KMS-11 (cell line): Measurements from ENCODE around the gene ROPN1L.

Experiments used
- H2AFZ ChIP-seq: fragments of 200-600 bp; sonication (generic); 2 replicates; pipeline ENCODE4 v1.6.1; 2016; ENCODE audit warnings: antibody characterized with exemption, mixed run types, low read depth
- H3K27ac ChIP-seq: fragments of 200-600 bp; sonication (generic); 2 replicates; pipeline ENCODE4 v1.6.1; 2016; ENCODE audit warnings: mild to moderate bottlenecking, mixed run types
- H3K27me3 ChIP-seq: fragments of 200-600 bp; sonication (generic); 2 replicates; pipeline ENCODE4 v1.6.1; 2017; ENCODE audit warnings: mild to moderate bottlenecking, low read depth, mixed run types, moderate library complexity; ENCODE audit not compliant: insufficient read depth
- H3K36me3 ChIP-seq: fragments of 200-600 bp; sonication (generic); 2 replicates; pipeline ENCODE4 v1.6.1; 2017; ENCODE audit warnings: mild to moderate bottlenecking, mixed run types; ENCODE audit not compliant: insufficient read depth
- H3K4me1 ChIP-seq: fragments of 200-600 bp; sonication (generic); 2 replicates; pipeline ENCODE4 v1.6.1; 2016; ENCODE audit warnings: mild to moderate bottlenecking, low read depth, mixed run types; ENCODE audit not compliant: poor library complexity, severe bottlenecking
- H3K4me2 ChIP-seq: fragments of 200-600 bp; sonication (generic); 2 replicates; pipeline ENCODE4 v1.7.0; 2016; ENCODE audit warnings: mild to moderate bottlenecking, mixed run types
- H3K4me3 ChIP-seq: fragments of 200-600 bp; sonication (generic); IDR thresholded peaks from 2 replicates; pipeline ENCODE4 v1.6.1; 2017; ENCODE audit warnings: low read depth, low read length, mixed read lengths; ENCODE audit not compliant: insufficient read depth
- H3K79me2 ChIP-seq: fragments of 200-600 bp; sonication (generic); 2 replicates; pipeline ENCODE4 v1.6.1; 2016; ENCODE audit warnings: low read depth, mixed run types; ENCODE audit not compliant: insufficient read depth
- H3K9ac ChIP-seq: fragments of 200-600 bp; sonication (generic); 2 replicates; pipeline ENCODE4 v1.6.1; 2016; ENCODE audit warnings: mild to moderate bottlenecking, mixed run types
- H4K20me1 ChIP-seq: fragments of 200-600 bp; sonication (generic); 2 replicates; pipeline ENCODE4 v1.6.1; 2016; ENCODE audit warnings: mild to moderate bottlenecking, mixed run types; ENCODE audit not compliant: insufficient read depth
- CTCF ChIP-seq: fragments of 200-600 bp; sonication (generic); conservative IDR thresholded peaks from 2 replicates; pipeline ENCODE4 v1.6.1; 2017; ENCODE audit warnings: low read depth, mild to moderate bottlenecking, antibody characterized with exemption, low read length, moderate library complexity, mixed read lengths

The ROPN1L gene

GRCh38 chr5:10427201-10427600, 14.5 kb upstream of the ROPN1L start:
- Histone ChIP-seq H3K27me3 (no peaks in the 10 kb centered on the region), H3K27ac (no peak overlapping the region), H3K36me3 (peaks cover 7% of the 10 kb centered on the region; the same call in 1 of the 2 replicates), H3K4me1 (peaks cover 27% of the 10 kb centered on the region), H4K20me1 (no peaks in the 10 kb centered on the region), H3K4me3 (no peak overlapping the region), H3K9ac (no peak overlapping the region), H2AFZ (no peak overlapping the region), H3K79me2 (no peaks in the 10 kb centered on the region), H3K4me2 (no peak overlapping the region)
- TF ChIP-seq CTCF, result no peak

GRCh38 chr5:10427978-10428377, 13.7 kb upstream of the ROPN1L start:
- H3K27me3 ChIP-seq, result no peaks in the 10 kb centered on the region
- TF ChIP-seq CTCF, result no peak
- no peak overlapping the region for H3K4me3 ChIP-seq
- H3K79me2 ChIP-seq, result no peaks in the 10 kb centered on the region
- peaks cover 7% of the 10 kb centered on the region; the same call in 1 of the 2 replicates for H3K36me3 ChIP-seq
- H3K4me1 ChIP-seq, result peaks cover 34% of the 10 kb centered on the region
- no peak overlapping the region for H3K9ac ChIP-seq
- no peaks in the 10 kb centered on the region for H4K20me1 ChIP-seq
- no peak overlapping the region for H3K27ac ChIP-seq
- H3K4me2 ChIP-seq, result no peak overlapping the region
- no peak overlapping the region for H2AFZ ChIP-seq

- H3K4me2 ChIP-seq, result peak overlapping the region; percentile 41; the same call in 1 of the 2 replicates
- H3K79me2 ChIP-seq, result no peaks in the 10 kb centered on the region
- H2AFZ ChIP-seq, result no peak overlapping the region
- H3K36me3 ChIP-seq, result peaks cover 4% of the 10 kb centered on the region; the same call in 1 of the 2 replicates
- H3K9ac ChIP-seq, result no peak overlapping the region
- peaks cover 64% of the 10 kb centered on the region for H3K4me1 ChIP-seq
- H4K20me1 ChIP-seq, result no peaks in the 10 kb centered on the region
- no peak for TF ChIP-seq CTCF
- no peak overlapping the region for H3K4me3 ChIP-seq
- no peak overlapping the region for H3K27ac ChIP-seq
- no peaks in the 10 kb centered on the region for H3K27me3 ChIP-seq
Observed at GRCh38 chr5:10431415-10431814, 10.3 kb upstream of the ROPN1L start.

GRCh38 chr5:10432059-10433008, 9.3 kb upstream of the ROPN1L start:
- Histone ChIP-seq H4K20me1 (no peaks in the 10 kb centered on the region), H3K4me3 (no peak overlapping the region), H2AFZ (no peak overlapping the region), H3K27me3 (no peaks in the 10 kb centered on the region), H3K9ac (no peak overlapping the region), H3K79me2 (no peaks in the 10 kb centered on the region), H3K27ac (peak overlapping the region; percentile 56; the same call in 1 of the 2 replicates), H3K4me2 (peak overlapping the region; percentile 41), H3K36me3 (peaks cover 4% of the 10 kb centered on the region; the same call in 1 of the 2 replicates), H3K4me1 (peaks cover 72% of the 10 kb centered on the region)
- no peak for TF ChIP-seq CTCF
